Caco-2 (cell line): ENCODE measurements around the gene TMEM89. TPM values are rescaled to one million over a fixed set of nuclear protein-coding genes. Genes with fewer than 3 reads are reported as not detected.

Experiments used
- BruUV-seq: library from RNA; stranded (reverse); fragments of 400-500 nt; replicated peaks from 2 replicates; lab custom pipeline; 2021; lab: Mats Ljungman, UMichigan
- CTCF ChIA-PET: fragments of 300-600 bp; sonication (Branson Sonifier 250); formaldehyde crosslinking; loops from one replicate; lab custom pipeline; 2022; ENCODE audit warnings: antibody characterized with exemption; lab: Charles Lee
- POLR2A ChIA-PET: fragments of 300-600 bp; sonication (Branson Sonifier 250); formaldehyde crosslinking; loops from one replicate; lab custom pipeline; 2022; ENCODE audit warnings: antibody characterized with exemption; lab: Charles Lee
- DNase-seq, 2 experiments: peaks; one replicate each; pipeline versions ENCODE4 v3.0.0 to v3.0.0-alpha.2; 2020 to 2022
- H3K27me3 ChIP-seq: replicated peaks from 2 replicates; pipeline ENCODE4 v1.6.0; 2011; ENCODE audit warnings: low read length; ENCODE audit not compliant: control insufficient read depth, insufficient read depth
- H3K36me3 ChIP-seq: 2 replicates; pipeline ENCODE4 v1.5.1; 2011; ENCODE audit warnings: low read length; ENCODE audit not compliant: control insufficient read depth, insufficient read depth
- H3K4me1 ChIP-seq: fragments of 250-450 bp; sonication (Bioruptor Pico); 2 replicates; pipeline ENCODE4 v1.5.1; 2020; ENCODE audit warnings: mild to moderate bottlenecking
- H3K4me3 ChIP-seq: 2 replicates; pipeline ENCODE4 v1.5.1; 2011; ENCODE audit warnings: low read depth, mild to moderate bottlenecking, control low read depth, low read length
- H3K9me3 ChIP-seq: fragments of 250-450 bp; sonication (Bioruptor Pico); 2 replicates; pipeline ENCODE4 v1.5.1; 2020; ENCODE audit warnings: mild to moderate bottlenecking, moderate library complexity
- H3K27ac Mint-ChIP-seq: one replicate; pipeline ENCODE4 v1.8.0; 2022; ENCODE audit warnings: mixed read lengths; ENCODE audit not compliant: unreplicated experiment
- H3K27me3 Mint-ChIP-seq: one replicate; pipeline ENCODE4 v1.8.0; 2022; ENCODE audit warnings: mixed read lengths; ENCODE audit not compliant: insufficient read depth, unreplicated experiment
- H3K36me3 Mint-ChIP-seq: one replicate; pipeline ENCODE4 v1.8.0; 2022; ENCODE audit warnings: mild to moderate bottlenecking, mixed read lengths; ENCODE audit not compliant: insufficient read depth, unreplicated experiment
- H3K4me1 Mint-ChIP-seq: one replicate; pipeline ENCODE4 v1.8.0; 2022; ENCODE audit warnings: low read depth, mixed read lengths; ENCODE audit not compliant: unreplicated experiment
- H3K4me3 Mint-ChIP-seq: one replicate; pipeline ENCODE4 v1.8.0; 2022; ENCODE audit warnings: mild to moderate bottlenecking, moderate library complexity, mixed read lengths; ENCODE audit not compliant: unreplicated experiment
- H3K9me3 Mint-ChIP-seq: one replicate; pipeline ENCODE4 v1.8.0; 2022; ENCODE audit warnings: mixed read lengths; ENCODE audit not compliant: unreplicated experiment
- CTCF ChIP-seq, 2 experiments: fragments of 200-600 bp in 1 of 2; IDR thresholded peaks; 1 replicate in 1 of 2; 2 replicates in 1 of 2; pipeline versions ENCODE4 v1.5.1 to v1.8.0; 2011 to 2022; ENCODE audit warnings: antibody characterized with exemption in 1 of 2, control low read depth in 1 of 2, inconsistent platforms in 1 of 2, low read depth in 1 of 2, low read length in 1 of 2, mild to moderate bottlenecking in 1 of 2, moderate library complexity in 1 of 2; ENCODE audit not compliant: insufficient read depth in 1 of 2, severe bottlenecking in 1 of 2, unreplicated experiment in 1 of 2
- intact Hi-C: fragments of 100-400 bp; cut with micrococcal nuclease; formaldehyde crosslinking; loops from one replicate; pipeline ENCODE4 v1.10.0; 2022; ENCODE audit not compliant: unreplicated experiment
- total RNA-seq: library from RNA; stranded (reverse); gene quantifications from 2 replicates; pipeline ENCODE4 v1.2.3, GENCODE V29; 2022

TMEM89 gene
- total RNA-seq, 1 experiment from 2014 or later: not detected

- Histone ChIP-seq H3K27me3 (no peaks in the 10 kb centered on the region), H3K4me1 (no peaks in the 10 kb centered on the region), H3K9me3 (no peaks in the 10 kb centered on the region), H3K4me3 (no peak overlapping the region), H3K36me3 (peaks cover 7% of the 10 kb centered on the region)
- Mint-ChIP-seq H3K27ac (peak overlapping the region; percentile 35), H3K9me3 (no peaks in the 10 kb centered on the region), H3K4me1 (no peaks in the 10 kb centered on the region), H3K36me3 (peaks cover 70% of the 10 kb centered on the region), H3K27me3 (no peaks in the 10 kb centered on the region), H3K4me3 (no peak overlapping the region)
- no peak for DNase-seq
- ChIA-PET CTCF (no interaction called here), POLR2A (no interaction called here)
- BruUV-seq: no TSS peak
- intact Hi-C loops: no loop called here
- TF ChIP-seq CTCF (IDR thresholded peaks at IDR 0.05; ENCODE audit: insufficient read depth in 1 of 2, low read depth in 1 of 2, low read length in 1 of 2, severe bottlenecking in 1 of 2, unreplicated experiment in 1 of 2): no peak
These were observed 33.5 kb upstream of the TMEM89 start for GRCh38 chr3:48655063-48655462.

- ChIA-PET POLR2A (no interaction called here), CTCF (no interaction called here)
- H3K9me3 Mint-ChIP-seq: no peaks in the 10 kb centered on the region
- H3K27me3 Mint-ChIP-seq: no peaks in the 10 kb centered on the region
- no peak for DNase-seq
- intact Hi-C loops: no loop called here
- H3K4me1 Mint-ChIP-seq: no peaks in the 10 kb centered on the region
- no peak overlapping the region for H3K4me3 Mint-ChIP-seq
- peaks cover 66% of the 10 kb centered on the region for H3K36me3 Mint-ChIP-seq
- BruUV-seq: no TSS peak
- H3K4me1 ChIP-seq: no peaks in the 10 kb centered on the region
- H3K36me3 ChIP-seq: peaks cover 4% of the 10 kb centered on the region
- no peak for TF ChIP-seq CTCF (IDR thresholded peaks at IDR 0.05; ENCODE audit: insufficient read depth in 1 of 2, low read depth in 1 of 2, low read length in 1 of 2, severe bottlenecking in 1 of 2, unreplicated experiment in 1 of 2)
- no peak overlapping the region for H3K27ac Mint-ChIP-seq
- no peaks in the 10 kb centered on the region for H3K9me3 ChIP-seq
- H3K27me3 ChIP-seq: no peaks in the 10 kb centered on the region
- H3K4me3 ChIP-seq: no peak overlapping the region
These were observed 31.6 kb upstream of the TMEM89 start for GRCh38 chr3:48652923-48653715.

- H3K27ac Mint-ChIP-seq: no peak overlapping the region
- peaks cover 60% of the 10 kb centered on the region for H3K36me3 Mint-ChIP-seq
- Histone ChIP-seq H3K36me3 (peaks cover 4% of the 10 kb centered on the region), H3K9me3 (no peaks in the 10 kb centered on the region), H3K27me3 (no peaks in the 10 kb centered on the region), H3K4me3 (no peak overlapping the region), H3K4me1 (no peaks in the 10 kb centered on the region)
- no TSS peak for BruUV-seq
- H3K9me3 Mint-ChIP-seq: no peaks in the 10 kb centered on the region
- H3K4me3 Mint-ChIP-seq: no peak overlapping the region
- ChIA-PET POLR2A (no interaction called here), CTCF (no interaction called here)
- H3K4me1 Mint-ChIP-seq: no peaks in the 10 kb centered on the region
- no peaks in the 10 kb centered on the region for H3K27me3 Mint-ChIP-seq
- no peak for TF ChIP-seq CTCF (IDR thresholded peaks at IDR 0.05; ENCODE audit: insufficient read depth in 1 of 2, low read depth in 1 of 2, low read length in 1 of 2, severe bottlenecking in 1 of 2, unreplicated experiment in 1 of 2)
- intact Hi-C loops: no loop called here
- DNase-seq: no peak
These were observed 30.2 kb upstream of the TMEM89 start for GRCh38 chr3:48651771-48652170.
